ENCODE data around the gene MPRIP. TPM values are rescaled to one million over a fixed set of nuclear protein-coding genes. Genes with fewer than 3 reads are reported as not detected.

The MPRIP gene
- total and polyA plus RNA-seq, 2 of the 13 experiments (the other 11 are each of a cell fraction or from before 2014, with no cell fraction given) = 50.2 to 52.4 TPM

- TF ChIP-seq, protein P1, sequence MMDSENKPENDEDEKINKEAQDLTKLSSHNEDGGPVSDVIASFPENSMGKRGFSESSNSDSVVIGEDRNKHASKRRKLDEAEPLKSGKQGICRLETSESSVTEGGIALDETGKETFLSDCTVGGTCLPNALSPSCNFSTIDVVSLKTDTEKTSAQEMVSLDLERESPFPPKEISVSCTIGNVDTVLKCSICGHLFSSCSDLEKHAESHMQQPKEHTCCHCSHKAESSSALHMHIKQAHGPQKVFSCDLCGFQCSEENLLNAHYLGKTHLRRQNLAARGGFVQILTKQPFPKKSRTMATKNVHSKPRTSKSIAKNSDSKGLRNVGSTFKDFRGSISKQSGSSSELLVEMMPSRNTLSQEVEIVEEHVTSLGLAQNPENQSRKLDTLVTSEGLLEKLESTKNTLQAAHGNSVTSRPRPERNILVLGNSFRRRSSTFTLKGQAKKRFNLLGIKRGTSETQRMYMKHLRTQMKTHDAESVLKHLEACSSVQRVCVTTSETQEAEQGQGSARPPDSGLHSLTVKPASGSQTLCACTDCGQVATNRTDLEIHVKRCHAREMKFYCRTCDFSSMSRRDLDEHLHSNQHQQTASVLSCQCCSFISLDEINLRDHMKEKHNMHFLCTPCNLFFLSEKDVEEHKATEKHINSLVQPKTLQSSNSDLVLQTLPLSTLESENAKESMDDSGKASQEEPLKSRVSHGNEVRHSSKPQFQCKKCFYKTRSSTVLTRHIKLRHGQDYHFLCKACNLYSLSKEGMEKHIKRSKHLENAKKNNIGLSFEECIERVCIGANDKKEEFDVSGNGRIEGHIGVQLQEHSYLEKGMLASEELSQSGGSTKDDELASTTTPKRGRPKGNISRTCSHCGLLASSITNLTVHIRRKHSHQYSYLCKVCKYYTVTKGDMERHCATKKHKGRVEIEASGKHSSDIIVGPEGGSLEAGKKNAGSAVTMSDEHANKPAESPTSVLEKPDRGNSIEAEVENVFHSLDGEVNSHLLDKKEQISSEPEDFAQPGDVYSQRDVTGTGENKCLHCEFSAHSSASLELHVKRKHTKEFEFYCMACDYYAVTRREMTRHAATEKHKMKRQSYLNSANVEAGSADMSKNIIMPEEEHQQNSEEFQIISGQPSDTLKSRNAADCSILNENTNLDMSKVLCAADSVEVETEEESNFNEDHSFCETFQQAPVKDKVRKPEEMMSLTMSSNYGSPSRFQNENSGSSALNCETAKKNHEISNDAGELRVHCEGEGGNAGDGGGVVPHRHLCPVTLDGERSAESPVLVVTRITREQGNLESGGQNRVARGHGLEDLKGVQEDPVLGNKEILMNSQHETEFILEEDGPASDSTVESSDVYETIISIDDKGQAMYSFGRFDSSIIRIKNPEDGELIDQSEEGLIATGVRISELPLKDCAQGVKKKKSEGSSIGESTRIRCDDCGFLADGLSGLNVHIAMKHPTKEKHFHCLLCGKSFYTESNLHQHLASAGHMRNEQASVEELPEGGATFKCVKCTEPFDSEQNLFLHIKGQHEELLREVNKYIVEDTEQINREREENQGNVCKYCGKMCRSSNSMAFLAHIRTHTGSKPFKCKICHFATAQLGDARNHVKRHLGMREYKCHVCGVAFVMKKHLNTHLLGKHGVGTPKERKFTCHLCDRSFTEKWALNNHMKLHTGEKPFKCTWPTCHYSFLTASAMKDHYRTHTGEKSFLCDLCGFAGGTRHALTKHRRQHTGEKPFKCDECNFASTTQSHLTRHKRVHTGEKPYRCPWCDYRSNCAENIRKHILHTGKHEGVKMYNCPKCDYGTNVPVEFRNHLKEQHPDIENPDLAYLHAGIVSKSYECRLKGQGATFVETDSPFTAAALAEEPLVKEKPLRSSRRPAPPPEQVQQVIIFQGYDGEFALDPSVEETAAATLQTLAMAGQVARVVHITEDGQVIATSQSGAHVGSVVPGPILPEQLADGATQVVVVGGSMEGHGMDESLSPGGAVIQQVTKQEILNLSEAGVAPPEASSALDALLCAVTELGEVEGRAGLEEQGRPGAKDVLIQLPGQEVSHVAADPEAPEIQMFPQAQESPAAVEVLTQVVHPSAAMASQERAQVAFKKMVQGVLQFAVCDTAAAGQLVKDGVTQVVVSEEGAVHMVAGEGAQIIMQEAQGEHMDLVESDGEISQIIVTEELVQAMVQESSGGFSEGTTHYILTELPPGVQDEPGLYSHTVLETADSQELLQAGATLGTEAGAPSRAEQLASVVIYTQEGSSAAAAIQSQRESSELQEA (CRISPR knock-in tag; IDR thresholded peaks at IDR 0.05; ENCODE audit: not compliant biosample characterization) = no peak
- no peak for TF ChIP-seq SP140L (CRISPR knock-in tag; IDR thresholded peaks at IDR 0.05; ENCODE audit: borderline replicate concordance)
- no peak for TF ChIP-seq SRSF1 (optimal IDR thresholded peaks at IDR 0.05; ENCODE audit: low read depth, low read length)
These were observed 98.3 kb downstream of the MPRIP start (continued) for GRCh38 chr17:17140590-17140980.

GRCh38 chr17:17141279-17141678 lies 99.0 kb downstream of the MPRIP start:
- in situ Hi-C loops (cut with HindIII; ENCODE audit: extremely low pct_ligation_motif_present, low pct_unique_long_range_greater_than_20kb) (loop anchor here (5.0 kb wide), 1 partner anchor 139 kb away; no protein-coding TSS in a partner anchor), intact Hi-C loops (cut with micrococcal nuclease; ENCODE audit: unreplicated experiment) (no loop called here)
- no peak overlapping the region for H3K9ac ChIP-seq (ENCODE audit: insufficient read depth, low read depth, low read length)
- DNase-seq (ENCODE audit: low spot score) (no peak), ATAC-seq (no peak), FAIRE-seq (no peak)
- no peaks in the 10 kb centered on the region for H3K27me3 ChIP-seq (ENCODE audit: control insufficient read depth in 1 of 2, insufficient read depth in 2 of 2, low read length in 2 of 2)
- no peak overlapping the region for H3K4me3 ChIP-seq (replicated peaks in 1 of 3; ENCODE audit: insufficient read depth in 1 of 3, low read depth in 2 of 3, low read length in 3 of 3)
- no TSS peak for BruUV-seq (replicated peaks)
- no peaks in the 10 kb centered on the region for H4K20me1 ChIP-seq (ENCODE audit: insufficient read depth, low read length)
- 98% methylated on average over 8 of the region's 12 CpGs for WGBS (ENCODE audit: low lambda C conversion rate)
- ChIA-PET POLR2A (no interaction called here), CTCF (ENCODE audit: low intra/inter-chr PET ratio, low total read pairs) (interaction anchor here (1.2 kb wide), 1 partner anchor 170 kb away, joined by 3 read pairs; no protein-coding TSS in a partner anchor)
- H3K9me3 ChIP-seq (ENCODE audit: low read length) = no peaks in the 10 kb centered on the region
- no peak overlapping the region for H3K4me2 ChIP-seq (ENCODE audit: low read depth, low read length)
- no peaks in the 10 kb centered on the region for H3K79me2 ChIP-seq (ENCODE audit: insufficient read depth, low read length)
- H3K4me1 ChIP-seq (ENCODE audit: insufficient read depth, low read length) = no peaks in the 10 kb centered on the region
- H3K27ac ChIP-seq (ENCODE audit: extremely low read length, insufficient read depth, low read length) = no peak overlapping the region
- H3K36me3 ChIP-seq (replicated peaks in 1 of 2; ENCODE audit: control insufficient read depth in 1 of 2, insufficient read depth in 2 of 2, low read length in 2 of 2) = peaks cover 23 to 36% of the 10 kb centered on the region in 2 experiments
- H2AFZ ChIP-seq (ENCODE audit: low read length) = no peak overlapping the region
- TF ChIP-seq ELF1 (CRISPR knock-in tag; IDR thresholded peaks at IDR 0.05) (no peak), PCBP1 (IDR thresholded peaks at IDR 0.05; ENCODE audit: borderline replicate concordance, low read depth, low read length) (no peak), NRL (CRISPR knock-in tag; IDR thresholded peaks at IDR 0.05; ENCODE audit: borderline replicate concordance) (no peak), AGO2 (optimal IDR thresholded peaks at IDR 0.05; ENCODE audit: low read depth, low read length) (no peak), THYN1 (CRISPR knock-in tag; IDR thresholded peaks at IDR 0.05; ENCODE audit: borderline replicate concordance, low read depth) (no peak), MYPOP (CRISPR knock-in tag; IDR thresholded peaks at IDR 0.05) (no peak), PAX8 (CRISPR knock-in tag; IDR thresholded peaks at IDR 0.05; ENCODE audit: borderline replicate concordance) (no peak), HOXD1 (CRISPR knock-in tag; IDR thresholded peaks at IDR 0.05) (no peak), ZNF230 (CRISPR knock-in tag; IDR thresholded peaks at IDR 0.05) (no peak)
